Kidney epithelial cell (primary cell): ENCODE measurements around the gene RHBDD1. TPM values are rescaled to one million over a fixed set of nuclear protein-coding genes. Genes with fewer than 3 reads are reported as not detected.

ENCODE experiments used
- DNase-seq: peaks from one replicate; pipeline ENCODE4 v3.0.0-alpha.2; 2010; ENCODE audit warnings: low read depth
- H3K27me3 ChIP-seq: 2 replicates; pipeline ENCODE4 v1.6.0; 2011; ENCODE audit warnings: low read length; ENCODE audit not compliant: control insufficient read depth, insufficient read depth
- H3K36me3 ChIP-seq: 2 replicates; pipeline ENCODE4 v1.5.1; 2011; ENCODE audit warnings: low read length; ENCODE audit not compliant: control insufficient read depth, insufficient read depth
- H3K4me3 ChIP-seq: 2 replicates; pipeline ENCODE4 v1.5.1; 2011; ENCODE audit warnings: low read depth, mild to moderate bottlenecking, control low read depth, low read length
- total RNA-seq: library from RNA; depleted of rRNA; stranded (reverse); fragments of >200 nt; gene quantifications from 2 replicates; pipeline ENCODE4 v1.2.3, GENCODE V29; 2015
- TF ChIP-seq, protein P1 (sequence below): IDR thresholded peaks from 2 replicates; pipeline ENCODE4 v1.5.1; 2011; ENCODE audit warnings: mild to moderate bottlenecking, moderate library complexity, low read length, control low read depth, inconsistent platforms; ENCODE audit not compliant: insufficient read depth, poor library complexity, severe bottlenecking

Gene RHBDD1
- total RNA-seq, 1 donor from 2014 or later, result 23.7 TPM

DNA sequence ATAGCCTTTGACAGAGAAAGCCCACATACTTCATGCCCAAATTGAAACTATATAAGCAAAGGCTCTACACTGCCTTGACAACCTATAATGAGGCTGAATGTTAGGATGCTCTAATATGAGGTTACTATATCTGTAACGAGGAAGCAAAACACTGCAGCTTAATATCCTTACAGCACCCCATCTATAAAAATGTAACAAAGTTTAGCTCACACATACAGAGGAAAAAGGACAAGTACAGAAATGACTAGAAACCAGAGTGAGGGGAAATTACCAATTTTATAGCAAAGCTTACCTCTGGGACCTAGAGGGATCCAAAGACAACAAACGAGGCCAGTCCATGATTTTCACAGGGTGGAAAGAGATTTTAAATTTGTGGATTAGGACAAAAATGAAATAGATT, 189.7 kb downstream of the RHBDD1 start:
- Histone ChIP-seq H3K36me3 (no peaks in the 10 kb centered on the region), H3K27me3 (no peaks in the 10 kb centered on the region), H3K4me3 (no peak overlapping the region)
- no peak for DNase-seq
- TF ChIP-seq, protein P1, sequence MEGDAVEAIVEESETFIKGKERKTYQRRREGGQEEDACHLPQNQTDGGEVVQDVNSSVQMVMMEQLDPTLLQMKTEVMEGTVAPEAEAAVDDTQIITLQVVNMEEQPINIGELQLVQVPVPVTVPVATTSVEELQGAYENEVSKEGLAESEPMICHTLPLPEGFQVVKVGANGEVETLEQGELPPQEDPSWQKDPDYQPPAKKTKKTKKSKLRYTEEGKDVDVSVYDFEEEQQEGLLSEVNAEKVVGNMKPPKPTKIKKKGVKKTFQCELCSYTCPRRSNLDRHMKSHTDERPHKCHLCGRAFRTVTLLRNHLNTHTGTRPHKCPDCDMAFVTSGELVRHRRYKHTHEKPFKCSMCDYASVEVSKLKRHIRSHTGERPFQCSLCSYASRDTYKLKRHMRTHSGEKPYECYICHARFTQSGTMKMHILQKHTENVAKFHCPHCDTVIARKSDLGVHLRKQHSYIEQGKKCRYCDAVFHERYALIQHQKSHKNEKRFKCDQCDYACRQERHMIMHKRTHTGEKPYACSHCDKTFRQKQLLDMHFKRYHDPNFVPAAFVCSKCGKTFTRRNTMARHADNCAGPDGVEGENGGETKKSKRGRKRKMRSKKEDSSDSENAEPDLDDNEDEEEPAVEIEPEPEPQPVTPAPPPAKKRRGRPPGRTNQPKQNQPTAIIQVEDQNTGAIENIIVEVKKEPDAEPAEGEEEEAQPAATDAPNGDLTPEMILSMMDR, result no peak

DNA sequence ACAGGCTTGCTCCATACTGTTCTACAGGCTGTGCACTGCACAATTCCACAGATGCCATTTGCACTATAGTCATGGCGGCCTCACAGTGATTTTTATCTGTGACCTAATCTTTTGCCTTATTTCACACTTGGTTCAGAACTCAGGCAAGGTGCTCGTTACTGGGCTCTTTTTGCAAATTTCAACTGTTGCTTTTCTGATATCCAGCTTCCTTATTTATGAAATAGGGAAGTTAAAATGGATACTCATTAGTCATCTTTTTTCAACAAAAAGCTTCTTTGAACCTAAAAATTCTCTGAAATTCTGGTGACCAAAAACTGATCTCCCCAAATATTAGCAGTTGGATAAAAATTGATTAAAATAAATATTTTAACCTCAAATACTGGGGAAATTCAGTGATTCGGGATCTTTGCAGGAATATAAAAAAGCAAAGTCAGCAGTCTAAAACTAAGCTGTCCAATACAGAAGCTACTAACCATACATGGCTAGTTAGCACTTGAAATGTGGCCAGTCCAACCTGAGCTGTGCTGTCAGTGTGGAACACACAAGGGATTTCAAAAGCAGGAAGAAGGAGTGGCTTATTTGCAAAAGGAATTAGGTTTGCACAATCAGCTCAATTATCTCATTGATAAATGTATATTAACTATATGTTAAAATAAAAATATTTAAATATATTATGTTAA, 193.7 kb downstream of the RHBDD1 start:
- Histone ChIP-seq H3K4me3 (no peak overlapping the region), H3K36me3 (no peaks in the 10 kb centered on the region), H3K27me3 (no peaks in the 10 kb centered on the region)
- DNase-seq, result no peak
- TF ChIP-seq, protein P1, result no peak

DNA sequence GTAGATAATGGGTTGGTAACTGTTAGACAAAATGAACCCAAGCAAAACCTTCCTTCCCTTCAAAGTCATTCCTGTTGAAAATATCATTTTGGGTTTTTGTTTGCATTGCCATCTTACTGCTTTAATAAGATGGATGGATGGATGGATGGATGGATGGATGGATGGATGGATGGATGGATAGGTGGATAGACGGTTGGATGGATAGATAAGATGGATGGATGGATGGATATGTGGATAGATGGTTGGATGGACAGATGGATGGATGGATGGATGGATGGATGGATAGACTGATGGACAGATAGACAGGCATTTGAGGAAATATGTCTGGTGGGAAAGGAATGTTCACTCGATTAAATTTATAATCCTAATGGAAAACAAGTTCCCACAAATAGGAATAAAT, 194.9 kb downstream of the RHBDD1 start:
- Histone ChIP-seq H3K36me3 (no peaks in the 10 kb centered on the region), H3K4me3 (no peak overlapping the region), H3K27me3 (no peaks in the 10 kb centered on the region)
- TF ChIP-seq, protein P1, result no peak
- no peak for DNase-seq

DNA sequence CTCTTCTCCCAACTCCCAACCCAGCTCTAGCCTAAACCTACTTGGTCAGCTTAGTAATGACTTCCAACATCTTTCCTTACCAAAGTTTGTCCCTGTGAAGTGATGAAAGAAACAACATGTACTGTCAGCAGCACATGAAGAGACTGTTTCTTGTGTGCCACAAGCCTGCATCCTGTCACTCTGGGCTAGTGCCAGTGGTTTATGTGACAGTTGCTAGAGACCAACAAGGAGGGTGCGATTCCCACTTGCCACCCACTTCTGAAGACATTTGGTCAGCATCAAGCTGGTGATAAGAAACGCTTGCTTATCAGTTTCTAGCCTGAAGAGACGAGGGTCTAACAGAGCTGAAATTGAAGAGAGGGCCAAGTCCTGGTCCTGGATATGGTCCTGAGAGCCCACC, 195.5 kb downstream of the RHBDD1 start:
- no peak for DNase-seq
- no peaks in the 10 kb centered on the region for H3K27me3 ChIP-seq
- H3K4me3 ChIP-seq, result no peak overlapping the region
- TF ChIP-seq, protein P1, result no peak
- H3K36me3 ChIP-seq, result no peaks in the 10 kb centered on the region

DNA sequence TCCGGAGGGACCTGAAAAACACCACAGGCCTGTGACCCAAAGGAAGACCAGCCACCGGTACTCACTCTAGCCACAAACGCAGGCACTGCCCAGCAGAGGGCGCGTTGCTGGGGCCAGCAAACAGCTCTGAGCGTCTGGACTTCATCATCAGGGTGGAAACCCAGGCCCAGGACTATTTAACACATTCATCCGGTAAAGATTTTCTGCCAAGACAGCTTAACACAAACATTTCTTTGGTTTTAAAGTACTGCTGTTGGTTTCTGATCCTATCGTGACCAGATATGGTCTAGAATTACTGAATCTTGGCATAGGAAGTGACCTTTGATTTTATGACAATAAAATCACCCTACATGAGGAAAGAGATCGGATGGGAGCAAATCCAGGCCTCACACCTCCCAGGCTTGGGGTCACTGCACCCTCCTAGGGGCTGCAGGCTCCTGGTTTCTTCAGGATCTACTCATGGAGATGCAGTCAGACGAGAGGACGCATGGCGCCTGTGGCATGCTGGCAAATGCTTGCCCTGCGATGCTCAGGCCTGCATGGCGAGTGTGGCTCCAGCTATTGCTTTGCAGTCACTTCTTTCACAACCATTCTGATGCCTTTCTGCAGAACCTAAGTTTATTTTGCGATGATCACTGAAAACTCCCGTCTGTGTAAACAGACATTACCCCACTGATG, 197.8 kb downstream of the RHBDD1 start:
- H3K27me3 ChIP-seq, result no peaks in the 10 kb centered on the region
- no peak overlapping the region for H3K4me3 ChIP-seq
- H3K36me3 ChIP-seq, result no peaks in the 10 kb centered on the region
- TF ChIP-seq, protein P1, result peak; percentile 81
- no peak for DNase-seq
